Measurements from ENCODE around the gene EYS.

Gene EYS

GRCh38 chr6:64930681-64931080 lies 776.3 kb downstream of the EYS start:
- DNase-seq, result no peak

- no peak for DNase-seq
Measured at GRCh38 chr6:64926051-64926450, 781.0 kb downstream of the EYS start.

GRCh38 chr6:64920257-64920656 lies 786.8 kb downstream of the EYS start:
- no peak for DNase-seq

- no peak for DNase-seq
Measured at GRCh38 chr6:64914124-64914523, 792.9 kb downstream of the EYS start.

GRCh38 chr6:64912966-64913365 lies 794.1 kb downstream of the EYS start:
- no peak for DNase-seq

- DNase-seq, result no peak
Measured at GRCh38 chr6:64908104-64908503, 798.9 kb downstream of the EYS start.

GRCh38 chr6:64904616-64905015 lies 802.4 kb downstream of the EYS start:
- no peak for DNase-seq

- DNase-seq, result no peak
Measured at GRCh38 chr6:64902596-64902995, 804.4 kb downstream of the EYS start.

- DNase-seq, result no peak
Measured at GRCh38 chr6:64896939-64897338, 810.1 kb downstream of the EYS start.

- no peak for DNase-seq
Measured at GRCh38 chr6:64895945-64896344, 811.1 kb downstream of the EYS start.

- no peak for DNase-seq
Measured at GRCh38 chr6:64890609-64891008, 816.4 kb downstream of the EYS start.

- DNase-seq, result no peak
Measured at GRCh38 chr6:64889144-64889543, 817.9 kb downstream of the EYS start.

GRCh38 chr6:64874776-64875175 lies 832.2 kb downstream of the EYS start:
- DNase-seq, result no peak

- no peak for DNase-seq
Measured at GRCh38 chr6:64872633-64873032, 834.4 kb downstream of the EYS start.

GRCh38 chr6:64861039-64861651 lies 845.9 kb downstream of the EYS start:
- no peak for DNase-seq

- no peak for DNase-seq
Measured at GRCh38 chr6:64860203-64860602, 846.8 kb downstream of the EYS start.

- DNase-seq, result no peak
Measured at GRCh38 chr6:64850121-64850520, 856.9 kb downstream of the EYS start.

- no peak for DNase-seq
Measured at GRCh38 chr6:64848467-64848866, 858.6 kb downstream of the EYS start.

GRCh38 chr6:64847396-64847795 lies 859.6 kb downstream of the EYS start:
- DNase-seq, result no peak

GRCh38 chr6:64838726-64839125 lies 868.3 kb downstream of the EYS start:
- DNase-seq, result no peak

- no peak for DNase-seq
Measured at GRCh38 chr6:64831680-64832079, 875.3 kb downstream of the EYS start.

GRCh38 chr6:64817525-64817924 lies 889.5 kb downstream of the EYS start:
- no peak for DNase-seq

- no peak for DNase-seq
Measured at GRCh38 chr6:64815718-64816117, 891.3 kb downstream of the EYS start.

GRCh38 chr6:64812138-64812537 lies 894.9 kb downstream of the EYS start:
- DNase-seq, result no peak

GRCh38 chr6:64811119-64811518 lies 895.9 kb downstream of the EYS start:
- DNase-seq, result no peak

GRCh38 chr6:64807785-64808184 lies 899.2 kb downstream of the EYS start:
- no peak for DNase-seq

Measured in activated naive CD4-positive, alpha-beta T cell treated with anti-CD3 and anti-CD28 coated beads, Interleukin-2, amount 50 U/mL, for 16 hours (primary cell).